BLaER1 treated with 17β-estradiol and CSF1 and Interleukin-3, amounts not matched to agents 10 nM and 100 nM (cell line): ENCODE data around the gene LMCD1.
"Not testable (repeated sequence)": the region's sequence is repeated elsewhere in the genome, so short reads cannot be mapped to it uniquely, and the experiment has no call there.

Source experiments
- H3K27ac ChIP-seq, 11 experiments: shearing (Covaris generic); formaldehyde crosslinking; 2 replicates each; pipeline ENCODE4 v1.8.1; 2022
- H3K27me3 ChIP-seq, 11 experiments: shearing (Covaris generic); formaldehyde crosslinking; 2 replicates each; pipeline ENCODE4 v1.8.1; 2022
- H3K36me3 ChIP-seq, 11 experiments: shearing (Covaris generic); formaldehyde crosslinking; 2 replicates each; pipeline ENCODE4 v1.8.1; 2022
- H3K4me1 ChIP-seq, 10 experiments: shearing (Covaris generic); formaldehyde crosslinking; 2 replicates each; pipeline ENCODE4 v1.8.1; 2022
- H3K4me2 ChIP-seq, 11 experiments: shearing (Covaris generic); formaldehyde crosslinking; 2 replicates each; pipeline ENCODE4 v1.8.1; 2022
- H3K4me3 ChIP-seq, 10 experiments: shearing (Covaris generic); formaldehyde crosslinking; 2 replicates each; pipeline ENCODE4 v1.8.1; 2022
- H3K9ac ChIP-seq, 11 experiments: shearing (Covaris generic); formaldehyde crosslinking; 2 replicates each; pipeline ENCODE4 v1.8.1; 2022
- H3K9me3 ChIP-seq, 11 experiments: shearing (Covaris generic); formaldehyde crosslinking; replicated peaks in 1 of 11; 2 replicates each; pipeline ENCODE4 v1.8.1; 2022
- H4K20me1 ChIP-seq, 11 experiments: shearing (Covaris generic); formaldehyde crosslinking; 2 replicates each; pipeline ENCODE4 v1.8.1; 2022
- Cebpa-rat ChIP-seq, 11 experiments: shearing (Covaris generic); IDR thresholded peaks; 2 replicates each; pipeline ENCODE4 v1.8.1; 2022

Gene LMCD1

GRCh38 chr3:8575364-8576104, 73.9 kb downstream of the LMCD1 start:
- peaks cover 12 to 56% (median 17%) of the 10 kb centered on the region in 10 experiments for H3K4me1 ChIP-seq
- H3K27ac ChIP-seq = no peak overlapping the region
- H3K27me3 ChIP-seq = no peaks in the 10 kb centered on the region
- H4K20me1 ChIP-seq = no peaks in the 10 kb centered on the region
- no peak overlapping the region for H3K4me3 ChIP-seq
- TF ChIP-seq Cebpa-rat (IDR thresholded peaks at IDR 0.05) = no peak
- H3K36me3 ChIP-seq = no peaks in the 10 kb centered on the region
- H3K9me3 ChIP-seq = peaks cover 0 to 3% (median 0%) of the 10 kb centered on the region in 11 experiments; a peak in 1 of 22 replicates
- no peak overlapping the region for H3K9ac ChIP-seq
- no peak overlapping the region for H3K4me2 ChIP-seq

- Histone ChIP-seq H3K9me3 (peaks cover 0 to 3% (median 0%) of the 10 kb centered on the region in 11 experiments; a peak in 1 of 22 replicates), H3K27ac (no peak overlapping the region), H4K20me1 (no peaks in the 10 kb centered on the region), H3K9ac (no peak overlapping the region), H3K4me2 (no peak overlapping the region), H3K4me3 (no peak overlapping the region), H3K27me3 (no peaks in the 10 kb centered on the region), H3K36me3 (no peaks in the 10 kb centered on the region), H3K4me1 (peaks cover 3 to 49% (median 8%) of the 10 kb centered on the region in 10 experiments)
- TF ChIP-seq Cebpa-rat (IDR thresholded peaks at IDR 0.05) = no peak
These were observed 74.8 kb downstream of the LMCD1 start for GRCh38 chr3:8576436-8576835.

GRCh38 chr3:8576841-8577571, 75.4 kb downstream of the LMCD1 start:
- no peak overlapping the region for H3K4me3 ChIP-seq
- H4K20me1 ChIP-seq = no peaks in the 10 kb centered on the region
- H3K27ac ChIP-seq = no peak overlapping the region
- no peaks in the 10 kb centered on the region for H3K36me3 ChIP-seq
- no peak overlapping the region for H3K9ac ChIP-seq
- peaks cover 1 to 43% (median 2%) of the 10 kb centered on the region in 10 experiments; a peak in 16 of 20 replicates for H3K4me1 ChIP-seq
- no peak for TF ChIP-seq Cebpa-rat (IDR thresholded peaks at IDR 0.05)
- H3K27me3 ChIP-seq = no peaks in the 10 kb centered on the region
- no peak overlapping the region for H3K4me2 ChIP-seq
- H3K9me3 ChIP-seq = peaks cover 0 to 3% (median 0%) of the 10 kb centered on the region in 11 experiments; a peak in 1 of 22 replicates

GRCh38 chr3:8578282-8578681, 76.7 kb downstream of the LMCD1 start:
- Histone ChIP-seq H3K27me3 (no peaks in the 10 kb centered on the region), H3K9me3 (peaks cover 0 to 3% (median 0%) of the 10 kb centered on the region in 11 experiments; a peak in 1 of 22 replicates), H3K36me3 (no peaks in the 10 kb centered on the region), H4K20me1 (no peaks in the 10 kb centered on the region), H3K27ac (no peak overlapping the region), H3K9ac (no peak overlapping the region), H3K4me2 (no peak overlapping the region), H3K4me1 (peaks cover 0 to 31% (median 6%) of the 10 kb centered on the region in 10 experiments; a peak in 11 of 20 replicates), H3K4me3 (no peak overlapping the region)
- TF ChIP-seq Cebpa-rat (IDR thresholded peaks at IDR 0.05) = no peak

GRCh38 chr3:8579096-8579495, 77.5 kb downstream of the LMCD1 start:
- Histone ChIP-seq H3K4me3 (no peak overlapping the region), H3K4me1 (peaks cover 0 to 23% (median 6%) of the 10 kb centered on the region in 10 experiments; a peak in 11 of 20 replicates), H3K27ac (no peak overlapping the region), H3K36me3 (no peaks in the 10 kb centered on the region), H3K9me3 (peaks cover 0 to 3% (median 0%) of the 10 kb centered on the region in 11 experiments; a peak in 1 of 22 replicates), H3K27me3 (no peaks in the 10 kb centered on the region), H4K20me1 (no peaks in the 10 kb centered on the region), H3K4me2 (peak overlapping the region in 2 of 11 experiments; percentile 12 to 40; a peak in 3 of 22 replicates), H3K9ac (no peak overlapping the region)
- no peak for TF ChIP-seq Cebpa-rat (IDR thresholded peaks at IDR 0.05)

- peak overlapping the region in 2 of 11 experiments; percentile 8 to 20; a peak in 1 of 22 replicates for H3K4me2 ChIP-seq
- TF ChIP-seq Cebpa-rat (IDR thresholded peaks at IDR 0.05) = no peak
- H3K4me1 ChIP-seq = peaks cover 0 to 21% (median 6%) of the 10 kb centered on the region in 10 experiments; a peak in 9 of 20 replicates
- no peak overlapping the region for H3K27ac ChIP-seq
- H4K20me1 ChIP-seq = no peaks in the 10 kb centered on the region
- no peak overlapping the region for H3K4me3 ChIP-seq
- no peaks in the 10 kb centered on the region for H3K27me3 ChIP-seq
- H3K36me3 ChIP-seq = no peaks in the 10 kb centered on the region
- H3K9me3 ChIP-seq = peaks cover 0 to 3% (median 0%) of the 10 kb centered on the region in 11 experiments; a peak in 2 of 22 replicates
- no peak overlapping the region for H3K9ac ChIP-seq
These were observed 78.3 kb downstream of the LMCD1 start for GRCh38 chr3:8579943-8580342.

- not testable (repeated sequence) for H3K36me3 ChIP-seq, H3K9ac ChIP-seq, H3K27me3 ChIP-seq, H4K20me1 ChIP-seq, H3K9me3 ChIP-seq, H3K27ac ChIP-seq, H3K4me3 ChIP-seq
- Histone ChIP-seq H3K4me2 (peak overlapping the region in 2 of 11 experiments; percentile 8 to 20; a peak in 1 of 22 replicates), H3K4me1 (peaks cover 0 to 21% (median 6%) of the 10 kb centered on the region in 10 experiments; a peak in 9 of 20 replicates)
- TF ChIP-seq Cebpa-rat (IDR thresholded peaks at IDR 0.05) = 0 out of 22 replicates have a peak, but pooled peaks of 1 of the 11 experiments have one; percentile 11
These were observed 78.8 kb downstream of the LMCD1 start for GRCh38 chr3:8580434-8580833.

GRCh38 chr3:8581373-8581772, 79.8 kb downstream of the LMCD1 start:
- Histone ChIP-seq H3K27me3 (no peaks in the 10 kb centered on the region), H3K4me3 (no peak overlapping the region), H3K9me3 (peaks cover 0 to 5% (median 0%) of the 10 kb centered on the region in 11 experiments; a peak in 2 of 22 replicates), H3K4me2 (no peak overlapping the region), H3K27ac (no peak overlapping the region), H3K36me3 (no peaks in the 10 kb centered on the region), H3K9ac (no peak overlapping the region), H4K20me1 (no peaks in the 10 kb centered on the region), H3K4me1 (peaks cover 0 to 21% (median 6%) of the 10 kb centered on the region in 10 experiments; a peak in 9 of 20 replicates)
- no peak for TF ChIP-seq Cebpa-rat (IDR thresholded peaks at IDR 0.05)
